Tibial nerve (tissue), 4 donors: Measurements from ENCODE around the gene YTHDF1. TPM values are rescaled to one million over a fixed set of nuclear protein-coding genes. Genes with fewer than 3 reads are reported as not detected.

Experiments
- DNase-seq, 2 donors: peaks; one replicate each; pipeline ENCODE4 v3.0.0-alpha.2; 2019; ENCODE audit warnings: low spot score in 2 of 2
- H3K27ac ChIP-seq, 4 donors: fragments of 200-600 bp; sonication (generic) in 3 of 4; one replicate each; pipeline ENCODE4 v1.5.1; 2017 to 2019; ENCODE audit warnings: mild to moderate bottlenecking in 1 of 4
- H3K27me3 ChIP-seq, 2 donors: fragments of 200-600 bp; sonication (generic) in 1 of 2; one replicate each; pipeline versions ENCODE4 v1.5.1 to v1.6.0; 2017 to 2019
- H3K36me3 ChIP-seq, 3 donors: fragments of 200-600 bp; sonication (generic); one replicate each; pipeline ENCODE4 v1.5.1; 2018 to 2019
- H3K4me1 ChIP-seq, 4 donors: fragments of 200-600 bp; sonication (generic) in 3 of 4; one replicate each; pipeline ENCODE4 v1.5.1; 2017 to 2019
- H3K4me3 ChIP-seq, 4 donors: fragments of 200-600 bp; sonication (generic) in 3 of 4; one replicate each; pipeline ENCODE4 v1.5.1; 2017 to 2019; ENCODE audit warnings: mild to moderate bottlenecking in 1 of 4, moderate library complexity in 1 of 4
- H3K9me3 ChIP-seq, 4 donors: fragments of 200-600 bp; sonication (generic) in 3 of 4; one replicate each; pipeline ENCODE4 v1.5.1; 2017 to 2019
- CTCF ChIP-seq, 5 experiments: fragments of 200-600 bp in 3 of 5; fragments of 450-650 bp in 2 of 5; sonication (generic) in 3 of 5; IDR thresholded peaks; one replicate each; pipeline ENCODE4 v1.5.1; 2016 to 2019; ENCODE audit warnings: antibody characterized with exemption in 5 of 5, mild to moderate bottlenecking in 3 of 5, moderate library complexity in 2 of 5
- EP300 ChIP-seq, 2 donors: sonication (generic); formaldehyde crosslinking; IDR thresholded peaks; one replicate each; pipeline ENCODE4 v1.6.1; 2017; ENCODE audit warnings: antibody characterized with exemption in 2 of 2, mild to moderate bottlenecking in 1 of 2
- POLR2A ChIP-seq, 2 donors: fragments of 450-650 bp; IDR thresholded peaks; one replicate each; pipeline ENCODE4 v1.6.1; 2017; ENCODE audit warnings: antibody characterized with exemption in 2 of 2, mild to moderate bottlenecking in 2 of 2, moderate library complexity in 2 of 2
- WGBS, 2 donors: methylation state at CpG; one replicate each; pipeline ENCODE4 v1.1.5; 2018; 5-methylcytosine and 5-hydroxymethylcytosine counted together
- total RNA-seq, 4 donors: library from RNA; depleted of rRNA; stranded (reverse); fragments of >200 nt; gene quantifications; one replicate each; pipeline ENCODE4 v1.1.0, GENCODE V29; 2016

Gene YTHDF1
- total RNA-seq, result 10 to 100 TPM; 20.7 to 25.5 (median 23.3) TPM

GRCh38 chr20:63216041-63216848, at the start of gene YTHDF1:
TSS of gene YTHDF1 (minus strand) at chr20:63216131. CDS start at chr20:63215892, 239 bp downstream.
- H3K36me3 ChIP-seq, result peaks cover 0 to 30% (median 7%) of the 10 kb centered on the region in 3 donors
- TF ChIP-seq CTCF (IDR thresholded peaks at IDR 0.05), result no peak
- TF ChIP-seq POLR2A (IDR thresholded peaks at IDR 0.05), result peak in 1 of 2 donors; percentile 63
- TF ChIP-seq EP300 (IDR thresholded peaks at IDR 0.05), result peak; percentile 67 to 71
- peak within 1 kb of the TSS; percentile 65 to 98 (median 81) for H3K4me3 ChIP-seq
- DNase-seq, result peak; percentile 91 to 93
- H3K27me3 ChIP-seq, result no peaks in the 10 kb centered on the region
- H3K27ac ChIP-seq, result peak within 1 kb of the TSS; percentile 55 to 90 (median 82)
- WGBS, 2 donors, result 2% methylated on average over 20 to 43 of the region's 96 CpGs
- peaks cover 0 to 47% (median 19%) of the 10 kb centered on the region in 4 donors for H3K4me1 ChIP-seq
- no peaks in the 10 kb centered on the region for H3K9me3 ChIP-seq

- peaks cover 0 to 30% (median 0%) of the 10 kb centered on the region in 4 donors for H3K4me1 ChIP-seq
- H3K36me3 ChIP-seq, result no peaks in the 10 kb centered on the region
- H3K4me3 ChIP-seq, result no peak overlapping the region
- no peaks in the 10 kb centered on the region for H3K9me3 ChIP-seq
- TF ChIP-seq EP300 (IDR thresholded peaks at IDR 0.05) (no peak), POLR2A (IDR thresholded peaks at IDR 0.05) (no peak)
- DNase-seq, result no peak
- peaks cover 0 to 71% of the 10 kb centered on the region in 2 donors for H3K27me3 ChIP-seq
- WGBS, 2 donors, result 35 to 36% methylated on average over 12 to 14 of the region's 14 CpGs
- no peak overlapping the region for H3K27ac ChIP-seq
Measured at GRCh38 chr20:63264519-63264918, 48.6 kb upstream of the YTHDF1 start.

GRCh38 chr20:63264000-63264399, 48.1 kb upstream of the YTHDF1 start:
- WGBS, 2 donors, result 81 to 84% methylated on average over 10 of the region's 10 CpGs
- Histone ChIP-seq H3K27me3 (peaks cover 0 to 73% of the 10 kb centered on the region in 2 donors), H3K36me3 (no peaks in the 10 kb centered on the region), H3K4me1 (peaks cover 0 to 25% (median 0%) of the 10 kb centered on the region in 4 donors), H3K4me3 (no peak overlapping the region), H3K9me3 (no peaks in the 10 kb centered on the region), H3K27ac (no peak overlapping the region)
- TF ChIP-seq POLR2A (IDR thresholded peaks at IDR 0.05) (no peak), EP300 (IDR thresholded peaks at IDR 0.05) (no peak), CTCF (IDR thresholded peaks at IDR 0.05) (no peak)
- DNase-seq, result no peak

- 84 to 92% methylated on average over 9 of the region's 9 CpGs for WGBS, 2 donors
- peaks cover 0 to 18% (median 0%) of the 10 kb centered on the region in 4 donors for H3K4me1 ChIP-seq
- H3K4me3 ChIP-seq, result no peak overlapping the region
- DNase-seq, result no peak
- H3K9me3 ChIP-seq, result no peaks in the 10 kb centered on the region
- TF ChIP-seq POLR2A (IDR thresholded peaks at IDR 0.05), result no peak
- H3K36me3 ChIP-seq, result no peaks in the 10 kb centered on the region
- peaks cover 0 to 75% of the 10 kb centered on the region in 2 donors for H3K27me3 ChIP-seq
- H3K27ac ChIP-seq, result no peak overlapping the region
Measured at GRCh38 chr20:63262836-63263235, 46.9 kb upstream of the YTHDF1 start.

- peak overlapping the region in 1 of 4 donors; percentile 0 for H3K27ac ChIP-seq
- no peak for DNase-seq
- H3K36me3 ChIP-seq, result no peaks in the 10 kb centered on the region
- H3K4me1 ChIP-seq, result peaks cover 0 to 18% (median 0%) of the 10 kb centered on the region in 4 donors
- 37 to 43% methylated on average over 29 to 30 of the region's 30 CpGs for WGBS, 2 donors
- no peaks in the 10 kb centered on the region for H3K9me3 ChIP-seq
- H3K4me3 ChIP-seq, result no peak overlapping the region
- TF ChIP-seq CTCF (IDR thresholded peaks at IDR 0.05) (no peak), EP300 (IDR thresholded peaks at IDR 0.05) (no peak), POLR2A (IDR thresholded peaks at IDR 0.05) (no peak)
- H3K27me3 ChIP-seq, result peaks cover 0 to 66% of the 10 kb centered on the region in 2 donors
Measured at GRCh38 chr20:63261795-63262528, 46.0 kb upstream of the YTHDF1 start.
